Measurements from ENCODE around the gene SERPINF2. TPM values are rescaled to one million over a fixed set of nuclear protein-coding genes. Genes with fewer than 3 reads are reported as not detected.
A peak's percentile ranks its signal among the peaks of the same experiment; 100 is the strongest.

SERPINF2 gene
- total and polyA plus RNA-seq, 8 donors, result 2.6 to 32.6 (median 3.5) TPM

DNA sequence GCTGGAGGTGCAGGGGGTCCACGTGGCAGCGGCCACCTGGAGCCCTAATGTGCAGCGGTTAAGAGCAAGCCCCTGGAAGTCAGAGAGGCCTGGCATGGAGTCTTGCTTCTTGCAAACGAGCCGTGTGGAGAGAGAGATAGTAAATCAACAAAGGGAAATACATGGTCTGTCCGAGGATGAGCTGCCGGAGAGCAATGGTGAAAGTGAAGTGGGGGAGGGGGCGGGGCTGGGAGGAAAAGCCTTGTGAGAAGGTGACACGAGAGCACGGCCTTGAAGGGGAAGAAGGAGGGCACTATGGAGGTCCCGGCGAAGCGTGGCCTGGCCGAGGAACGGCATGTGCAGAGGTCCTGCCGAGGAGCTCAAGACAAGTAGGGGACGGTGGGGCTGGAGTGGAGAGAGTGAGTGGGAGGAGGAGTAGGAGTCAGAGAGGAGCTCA lies 13.2 kb downstream of the SERPINF2 start:
- H3K27ac ChIP-seq, result no peak overlapping the region
- peaks cover 0 to 48% of the 10 kb centered on the region in 2 donors for H3K4me1 ChIP-seq
- DNase-seq (no peak), ATAC-seq (no peak)
- intact Hi-C loops (cut with DNase I), result no loop called here
- H3K27me3 ChIP-seq, result no peaks in the 10 kb centered on the region
- TF ChIP-seq, protein P1, sequence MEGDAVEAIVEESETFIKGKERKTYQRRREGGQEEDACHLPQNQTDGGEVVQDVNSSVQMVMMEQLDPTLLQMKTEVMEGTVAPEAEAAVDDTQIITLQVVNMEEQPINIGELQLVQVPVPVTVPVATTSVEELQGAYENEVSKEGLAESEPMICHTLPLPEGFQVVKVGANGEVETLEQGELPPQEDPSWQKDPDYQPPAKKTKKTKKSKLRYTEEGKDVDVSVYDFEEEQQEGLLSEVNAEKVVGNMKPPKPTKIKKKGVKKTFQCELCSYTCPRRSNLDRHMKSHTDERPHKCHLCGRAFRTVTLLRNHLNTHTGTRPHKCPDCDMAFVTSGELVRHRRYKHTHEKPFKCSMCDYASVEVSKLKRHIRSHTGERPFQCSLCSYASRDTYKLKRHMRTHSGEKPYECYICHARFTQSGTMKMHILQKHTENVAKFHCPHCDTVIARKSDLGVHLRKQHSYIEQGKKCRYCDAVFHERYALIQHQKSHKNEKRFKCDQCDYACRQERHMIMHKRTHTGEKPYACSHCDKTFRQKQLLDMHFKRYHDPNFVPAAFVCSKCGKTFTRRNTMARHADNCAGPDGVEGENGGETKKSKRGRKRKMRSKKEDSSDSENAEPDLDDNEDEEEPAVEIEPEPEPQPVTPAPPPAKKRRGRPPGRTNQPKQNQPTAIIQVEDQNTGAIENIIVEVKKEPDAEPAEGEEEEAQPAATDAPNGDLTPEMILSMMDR (IDR thresholded peaks at IDR 0.05), result no peak
- no peak overlapping the region for H3K4me3 ChIP-seq
- H3K9me3 ChIP-seq, result no peaks in the 10 kb centered on the region
- H3K36me3 ChIP-seq, result no peaks in the 10 kb centered on the region

DNA sequence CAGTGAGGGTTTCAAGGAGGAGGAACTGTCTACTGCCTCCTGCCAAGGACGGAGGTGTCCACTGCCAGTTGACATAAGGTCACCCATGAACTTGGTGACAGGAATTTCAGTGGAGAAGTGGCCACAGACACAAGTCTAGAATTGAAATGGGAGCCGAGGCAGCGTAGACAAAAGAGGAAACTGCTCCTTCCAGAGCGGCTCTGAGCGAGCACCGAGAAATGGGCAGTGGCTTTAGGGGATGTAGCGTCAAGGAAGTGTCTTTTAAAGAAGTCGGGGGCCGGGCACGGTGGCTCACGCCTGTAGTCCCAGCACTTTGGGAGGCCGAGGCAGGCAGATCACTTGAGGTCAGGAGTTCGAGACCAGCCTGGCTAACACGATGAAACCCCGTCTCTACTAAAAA lies 16.1 kb downstream of the SERPINF2 start:
- ATAC-seq (peak; percentile 12), DNase-seq (peak in 1 of 4 donors; percentile 63)
- Histone ChIP-seq H3K4me3 (no peak overlapping the region), H3K9me3 (no peaks in the 10 kb centered on the region), H3K27me3 (no peaks in the 10 kb centered on the region), H3K27ac (peak overlapping the region; percentile 43 to 53), H3K36me3 (no peaks in the 10 kb centered on the region), H3K4me1 (peaks cover under 1 to 47% of the 10 kb centered on the region in 2 donors)
- TF ChIP-seq, protein P1 (IDR thresholded peaks at IDR 0.05), result no peak
- intact Hi-C loops (cut with DNase I), result no loop called here

GRCh38 chr17:1759529-1759928 lies 16.9 kb downstream of the SERPINF2 start:
- ATAC-seq (peak; percentile 37), DNase-seq (no peak)
- Histone ChIP-seq H3K9me3 (no peaks in the 10 kb centered on the region), H3K27me3 (no peaks in the 10 kb centered on the region), H3K4me3 (no peak overlapping the region), H3K27ac (peak overlapping the region; percentile 43 to 53), H3K4me1 (peaks cover 6 to 48% of the 10 kb centered on the region in 2 donors), H3K36me3 (no peaks in the 10 kb centered on the region)
- TF ChIP-seq, protein P1 (IDR thresholded peaks at IDR 0.05), result no peak
- intact Hi-C loops (cut with DNase I), result no loop called here

- Histone ChIP-seq H3K9me3 (no peaks in the 10 kb centered on the region), H3K4me1 (peaks cover 6 to 58% of the 10 kb centered on the region in 2 donors), H3K4me3 (peak overlapping the region; percentile 24 to 31), H3K27me3 (no peaks in the 10 kb centered on the region), H3K27ac (peak overlapping the region; percentile 66 to 83), H3K36me3 (no peaks in the 10 kb centered on the region)
- TF ChIP-seq, protein P1 (IDR thresholded peaks at IDR 0.05), result no peak
- no peak for DNase-seq
- ATAC-seq, result peak; percentile 31
- intact Hi-C loops (cut with DNase I), result no loop called here
Measured at GRCh38 chr17:1762233-1762900, 19.7 kb downstream of the SERPINF2 start.

GRCh38 chr17:1762901-1763898 lies 20.5 kb downstream of the SERPINF2 start:
- ATAC-seq, result peak; percentile 19
- intact Hi-C loops (cut with DNase I), result no loop called here

More at GRCh38 chr17:1762901-1763898, 20.5 kb downstream of the SERPINF2 start:
- Histone ChIP-seq H3K36me3 (no peaks in the 10 kb centered on the region), H3K4me3 (peak overlapping the region; percentile 24 to 31), H3K9me3 (no peaks in the 10 kb centered on the region), H3K27ac (peak overlapping the region; percentile 66 to 83), H3K4me1 (peaks cover 6 to 60% of the 10 kb centered on the region in 2 donors), H3K27me3 (no peaks in the 10 kb centered on the region)
- DNase-seq, result no peak
- TF ChIP-seq, protein P1 (IDR thresholded peaks at IDR 0.05), result no peak
